ES-I3 (cell line): ENCODE measurements around the gene NPR2.

Experiments used
- H3K36me3 ChIP-seq: 2 replicates; pipeline ENCODE4 v1.6.1; 2013; ENCODE audit warnings: mild to moderate bottlenecking, low read length, control low read depth, moderate library complexity; ENCODE audit not compliant: insufficient read depth
- H3K4me1 ChIP-seq: 2 replicates; pipeline ENCODE4 v1.6.1; 2013; ENCODE audit warnings: mild to moderate bottlenecking, control low read depth, low read length; ENCODE audit not compliant: insufficient read depth
- H3K9ac ChIP-seq: 2 replicates; pipeline ENCODE4 v1.6.1; 2013; ENCODE audit warnings: low read depth, mild to moderate bottlenecking, low read length, moderate library complexity
- H3K9me3 ChIP-seq: 2 replicates; pipeline ENCODE4 v1.6.1; 2013; ENCODE audit warnings: mild to moderate bottlenecking, low read length, moderate library complexity; ENCODE audit not compliant: control insufficient read depth, insufficient read depth

The NPR2 gene

GRCh38 chr9:35791297-35791921 is at the start of gene NPR2:
Gene NPR2, plus strand, starts transcription at chr9:35791591. Its CDS starts 818 bp downstream, at chr9:35792409.
- H3K36me3 ChIP-seq = no peaks in the 10 kb centered on the region
- H3K9me3 ChIP-seq = no peaks in the 10 kb centered on the region
- peaks cover 5% of the 10 kb centered on the region; the same call in 1 of the 2 replicates for H3K4me1 ChIP-seq
- H3K9ac ChIP-seq = peak within 1 kb of the TSS; percentile 62

DNA sequence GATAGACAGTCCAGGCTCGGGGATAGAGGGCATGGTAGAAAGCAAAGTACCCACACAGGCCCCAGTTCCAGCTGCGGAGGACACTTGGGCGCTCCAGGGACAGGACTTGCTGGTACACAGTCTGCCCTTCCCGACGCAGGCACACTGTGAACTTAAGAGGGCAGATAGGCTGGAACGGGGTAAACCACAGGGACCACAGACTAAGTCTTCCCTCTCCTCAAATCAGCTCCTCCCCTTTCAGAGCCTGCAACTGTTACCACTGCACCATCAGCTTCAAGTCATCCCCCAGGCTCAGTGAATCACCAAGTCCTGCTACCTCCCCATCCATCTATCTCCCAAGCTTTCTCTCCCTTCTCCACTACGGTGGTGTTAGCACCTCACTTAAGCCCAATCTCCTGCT is 49.7 kb upstream of the NPR2 start:
- Histone ChIP-seq H3K9me3 (no peaks in the 10 kb centered on the region), H3K9ac (no peak overlapping the region), H3K4me1 (0 out of 2 replicates have a peak, but pooled peaks cover 2% of the 10 kb centered on the region), H3K36me3 (peaks cover 35% of the 10 kb centered on the region)

GRCh38 chr9:35743452-35743851 is 47.9 kb upstream of the NPR2 start:
- Histone ChIP-seq H3K36me3 (peaks cover 26% of the 10 kb centered on the region), H3K4me1 (peaks cover 12% of the 10 kb centered on the region; the same call in 1 of the 2 replicates), H3K9me3 (no peaks in the 10 kb centered on the region), H3K9ac (no peak overlapping the region)

DNA sequence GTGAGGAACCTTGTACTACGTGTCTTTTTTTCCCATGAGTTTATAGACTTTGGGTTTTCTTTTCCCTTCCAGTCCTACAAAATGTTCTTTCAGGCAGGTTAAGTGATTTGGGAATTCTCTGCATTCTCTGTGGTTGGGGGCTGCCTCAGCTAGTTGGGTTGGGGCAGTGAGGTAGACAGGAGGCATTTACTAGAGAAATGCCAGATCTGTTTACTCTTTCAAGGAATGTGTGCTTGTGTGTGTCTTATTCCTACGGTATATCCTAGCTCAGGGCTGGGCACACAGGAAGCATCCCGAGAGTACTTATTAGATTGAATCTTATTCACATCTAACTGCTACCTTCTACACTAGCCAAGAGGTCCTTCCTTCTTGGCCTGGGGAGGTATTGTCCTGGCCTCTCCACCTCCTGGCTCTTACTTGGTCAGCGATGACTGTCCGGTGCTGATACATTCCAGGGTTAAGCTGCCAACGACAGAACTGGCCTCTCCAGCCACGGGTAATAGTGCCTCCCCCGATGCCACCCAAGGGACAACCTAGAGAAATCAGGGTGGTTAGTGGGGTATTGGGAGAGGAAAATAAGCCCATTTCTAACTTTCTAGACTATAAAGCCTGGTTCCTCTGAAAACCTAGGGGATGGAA is 47.4 kb upstream of the NPR2 start:
- H3K36me3 ChIP-seq = peaks cover 23% of the 10 kb centered on the region
- peaks cover 12% of the 10 kb centered on the region; the same call in 1 of the 2 replicates for H3K4me1 ChIP-seq
- no peaks in the 10 kb centered on the region for H3K9me3 ChIP-seq
- no peak overlapping the region for H3K9ac ChIP-seq

- H3K9ac ChIP-seq = no peak overlapping the region
- peaks cover 15% of the 10 kb centered on the region for H3K36me3 ChIP-seq
- H3K4me1 ChIP-seq = peaks cover 19% of the 10 kb centered on the region; the same call in 1 of the 2 replicates
- no peaks in the 10 kb centered on the region for H3K9me3 ChIP-seq
These were observed 45.8 kb upstream of the NPR2 start for GRCh38 chr9:35745569-35745968.

DNA sequence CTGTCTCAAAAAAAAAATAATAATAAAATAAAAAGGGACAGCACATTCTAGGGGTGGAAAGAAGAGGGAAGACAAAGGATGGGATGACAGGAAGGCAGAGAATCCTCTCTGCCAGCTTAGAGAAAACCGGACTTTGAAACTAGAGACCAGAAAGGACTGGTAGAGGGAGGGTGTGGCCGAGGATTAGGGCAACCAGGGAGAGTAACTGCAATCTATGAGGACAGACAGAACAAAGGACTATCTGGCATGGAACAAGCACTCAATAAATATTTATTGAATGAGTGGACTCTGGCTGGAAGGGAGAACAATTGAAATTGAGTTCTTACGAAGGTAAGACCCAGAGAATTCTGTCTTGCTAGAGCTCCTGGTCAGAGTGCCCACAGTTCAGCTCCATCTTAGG is 44.8 kb upstream of the NPR2 start:
- Histone ChIP-seq H3K9me3 (no peaks in the 10 kb centered on the region), H3K4me1 (peaks cover 19% of the 10 kb centered on the region; the same call in 1 of the 2 replicates), H3K36me3 (peaks cover 13% of the 10 kb centered on the region), H3K9ac (peak overlapping the region; percentile 25; the same call in 1 of the 2 replicates)

DNA sequence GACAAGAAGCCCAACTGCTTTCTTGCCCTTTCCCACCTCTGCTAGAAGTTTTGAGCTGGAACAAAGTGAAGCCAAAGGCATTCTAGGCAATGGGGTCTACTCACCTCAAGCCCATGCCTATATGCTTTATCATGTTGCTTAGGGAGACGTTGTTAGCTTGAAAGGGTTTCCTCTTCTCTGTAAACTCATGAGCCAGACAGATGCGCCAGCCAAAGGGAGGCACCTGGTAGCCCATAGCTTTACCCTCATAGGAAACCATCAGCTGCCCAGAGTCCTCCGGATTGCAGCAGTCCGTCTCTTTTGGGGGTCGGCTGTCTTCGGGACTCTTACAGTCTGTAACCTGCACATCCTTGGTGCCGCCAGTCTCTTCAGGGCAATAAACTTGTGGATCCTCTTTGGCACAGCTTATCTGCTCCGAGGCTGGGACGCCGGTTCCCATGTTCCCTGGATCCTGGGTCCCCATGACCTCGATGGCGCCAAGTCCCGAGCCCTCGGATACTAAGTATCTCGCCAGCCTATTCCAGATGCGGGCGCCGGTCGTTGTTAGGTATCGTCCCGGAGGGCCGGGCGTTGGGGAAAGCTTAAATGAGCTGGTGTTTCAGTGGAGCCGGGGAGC is 43.0 kb upstream of the NPR2 start:
- H3K4me1 ChIP-seq = peaks cover 19% of the 10 kb centered on the region; the same call in 1 of the 2 replicates
- H3K36me3 ChIP-seq = peaks cover 7% of the 10 kb centered on the region
- no peaks in the 10 kb centered on the region for H3K9me3 ChIP-seq
- H3K9ac ChIP-seq = peak overlapping the region; percentile 92

DNA sequence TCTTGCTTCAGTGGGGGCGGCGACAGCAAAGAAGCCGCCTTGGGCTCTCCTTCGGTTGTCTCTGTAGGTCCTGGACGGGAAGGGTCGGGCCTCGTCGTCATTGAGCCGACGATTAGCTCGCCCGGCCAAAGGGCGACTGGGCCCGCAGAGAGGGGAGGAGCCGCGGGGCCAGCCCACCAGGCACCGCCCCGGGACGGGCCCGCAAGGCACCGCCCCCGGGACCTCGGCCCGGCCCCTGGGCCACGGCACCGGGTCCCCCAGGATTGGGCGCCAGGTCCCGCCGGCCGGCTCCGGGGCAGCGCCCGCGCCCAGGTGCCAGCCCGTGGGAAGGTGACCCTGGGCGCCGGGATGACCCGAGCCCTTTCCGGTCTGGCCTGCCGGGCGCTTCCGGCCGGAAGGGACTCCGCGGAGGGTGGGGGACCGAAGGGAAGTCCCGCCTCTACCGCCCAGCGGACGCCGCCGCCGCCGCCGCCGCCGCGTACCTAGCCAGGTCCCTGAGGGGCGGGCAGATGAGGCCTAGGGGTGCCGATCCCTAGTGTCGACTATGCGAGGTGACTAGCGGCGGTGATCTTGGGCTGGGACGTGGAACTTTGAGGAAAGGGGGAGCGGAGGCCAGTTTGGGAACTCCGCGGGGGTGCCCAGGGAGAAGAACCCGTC is 42.4 kb upstream of the NPR2 start, which contains the start of the genes GBA2 and RGP1:
Gene GBA2, minus strand, starts transcription at position 371 of the 657 bp plus-strand sequence. CDS start 524 bp downstream, outside the sequence.
Gene RGP1, plus strand, starts transcription at position 430 of the 657 bp plus-strand sequence. CDS start 469 bp downstream, outside the sequence.
- no peaks in the 10 kb centered on the region for H3K9me3 ChIP-seq
- H3K36me3 ChIP-seq = peaks cover 2% of the 10 kb centered on the region
- peak within 1 kb of the TSS; percentile 92 for H3K9ac ChIP-seq
- peaks cover 19% of the 10 kb centered on the region; the same call in 1 of the 2 replicates for H3K4me1 ChIP-seq

DNA sequence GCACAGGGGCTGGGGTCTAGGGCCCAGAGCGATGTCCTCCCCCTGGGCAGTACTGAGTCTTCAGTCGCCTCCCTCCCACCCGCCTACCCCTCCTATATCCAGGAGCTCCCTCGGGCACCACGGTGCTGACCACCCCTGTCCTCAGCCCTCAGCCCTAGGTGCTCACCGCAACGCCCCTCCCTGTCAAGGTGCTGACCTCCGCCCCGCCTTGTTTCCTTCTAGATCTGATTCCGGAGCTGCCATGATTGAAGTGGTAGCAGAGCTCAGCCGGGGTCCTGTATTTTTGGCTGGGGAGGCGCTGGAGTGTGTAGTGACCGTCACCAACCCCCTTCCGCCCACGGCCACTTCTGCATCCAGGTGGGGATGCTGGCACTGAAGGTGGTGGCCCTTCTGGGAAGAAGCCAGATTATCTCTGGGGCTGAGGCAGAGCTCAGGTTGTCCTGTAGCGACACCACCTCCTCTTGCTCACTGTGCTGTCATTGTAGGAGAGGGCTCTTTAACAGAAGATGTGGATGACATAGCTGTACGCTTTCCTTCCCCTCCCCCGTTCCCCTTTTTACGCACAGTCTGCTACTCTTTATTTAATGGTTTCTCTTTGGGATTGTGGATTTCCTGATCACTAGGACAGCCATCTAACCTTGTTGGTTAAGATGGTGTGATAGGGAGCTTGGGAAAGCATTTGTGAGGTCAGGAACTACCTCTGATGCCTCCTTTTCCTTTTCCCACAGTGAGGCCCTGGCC is 41.7 kb upstream of the NPR2 start:
- Histone ChIP-seq H3K9me3 (no peaks in the 10 kb centered on the region), H3K36me3 (no peaks in the 10 kb centered on the region; the same call in 1 of the 2 replicates), H3K9ac (peak overlapping the region; percentile 92), H3K4me1 (peaks cover 19% of the 10 kb centered on the region; the same call in 1 of the 2 replicates)

- Histone ChIP-seq H3K4me1 (peaks cover 19% of the 10 kb centered on the region; the same call in 1 of the 2 replicates), H3K9me3 (no peaks in the 10 kb centered on the region), H3K36me3 (no peaks in the 10 kb centered on the region; the same call in 1 of the 2 replicates), H3K9ac (peak overlapping the region; percentile 92; the same call in 1 of the 2 replicates)
These were observed 41.2 kb upstream of the NPR2 start for GRCh38 chr9:35750256-35750531.

GRCh38 chr9:35753466-35753865 is 37.9 kb upstream of the NPR2 start:
- H3K36me3 ChIP-seq = no peaks in the 10 kb centered on the region; the same call in 1 of the 2 replicates
- no peaks in the 10 kb centered on the region for H3K9me3 ChIP-seq
- H3K9ac ChIP-seq = no peak overlapping the region
- peaks cover 7% of the 10 kb centered on the region for H3K4me1 ChIP-seq

- no peaks in the 10 kb centered on the region for H3K9me3 ChIP-seq
- H3K4me1 ChIP-seq = peaks cover 7% of the 10 kb centered on the region
- H3K9ac ChIP-seq = no peak within 1 kb of the TSS
- no peaks in the 10 kb centered on the region; the same call in 1 of the 2 replicates for H3K36me3 ChIP-seq
These were observed 37.1 kb upstream of the NPR2 start, which contains the start of gene MSMP for GRCh38 chr9:35754264-35754663. Gene MSMP, minus strand, starts transcription at chr9:35754276. Its CDS starts 147 bp downstream, at chr9:35754129.

GRCh38 chr9:35755071-35755470 is 36.3 kb upstream of the NPR2 start:
- H3K4me1 ChIP-seq = peaks cover 4% of the 10 kb centered on the region
- no peaks in the 10 kb centered on the region for H3K9me3 ChIP-seq
- no peaks in the 10 kb centered on the region; the same call in 1 of the 2 replicates for H3K36me3 ChIP-seq
- no peak overlapping the region for H3K9ac ChIP-seq
